Left lung (tissue), 10 donors: Measurements from ENCODE around the gene TGM3. TPM values are rescaled to one million over a fixed set of nuclear protein-coding genes. Genes with fewer than 3 reads are reported as not detected.

Experiments
- ATAC-seq: fragments of 200-7000 bp; cut with Tn5 transposase; one replicate; pipeline ENCODE4 v1.9.1; 2020; ENCODE audit warnings: moderate library complexity
- DNase-seq, 4 donors: peaks; one replicate each; pipeline ENCODE4 v3.0.0-alpha.2; 2013 to 2020
- H3K27ac ChIP-seq, 2 donors: fragments of 200-600 bp; sonication (generic) in 1 of 2; one replicate each; pipeline versions ENCODE4 v1.5.0 to v1.8.0; 2020 to 2021
- H3K27me3 ChIP-seq, 2 donors: fragments of 200-600 bp; sonication (generic) in 1 of 2; one replicate each; pipeline versions ENCODE4 v1.5.0 to v1.8.0; 2020 to 2021
- H3K36me3 ChIP-seq, 2 donors: fragments of 200-600 bp; sonication (generic) in 1 of 2; one replicate each; pipeline versions ENCODE4 v1.5.0 to v1.8.0; 2020 to 2021
- H3K4me1 ChIP-seq, 2 donors: fragments of 200-600 bp; one replicate each; pipeline ENCODE4 v1.8.0; 2021
- H3K4me3 ChIP-seq, 2 donors: fragments of 200-600 bp; sonication (generic) in 1 of 2; one replicate each; pipeline versions ENCODE4 v1.5.0 to v1.8.0; 2020 to 2021; ENCODE audit warnings: mild to moderate bottlenecking in 1 of 2
- H3K9me3 ChIP-seq, 2 donors: fragments of 200-600 bp; sonication (generic) in 1 of 2; one replicate each; pipeline versions ENCODE4 v1.5.0 to v1.8.0; 2020 to 2021
- CTCF ChIP-seq, 2 donors: fragments of 200-600 bp; sonication (generic) in 1 of 2; IDR thresholded peaks; one replicate each; pipeline versions ENCODE4 v1.5.0 to v1.8.0; 2021; ENCODE audit warnings: antibody characterized with exemption in 2 of 2
- intact Hi-C, 2 donors: fragments of 100-400 bp; cut with DNase I; formaldehyde crosslinking; loops; one replicate each; pipeline versions ENCODE4 v1.11.2 to v1.14.2; 2022
- polyA plus RNA-seq, 6 donors: library from polyadenylated mRNA; unstranded; fragments of 120-200 nt; gene quantifications; one replicate each; pipeline ENCODE4 v1.2.1, GENCODE V29; 2013; ENCODE audit not compliant: insufficient read length in 6 of 6
- total RNA-seq, 2 donors: library from RNA; stranded (reverse); fragmentation: NEBNext Ultra II Directional; extraction: Animal tissue kit (Norgen Biotek cat#: 25700); gene quantifications; one replicate each; pipeline ENCODE4 v1.2.1, GENCODE V29; 2021
- donor health status: DM: no; HTN: yes; CAD: no.
- donor health status: DM: no; HTN: no; CAD: no.

Gene TGM3
- total and polyA plus RNA-seq, 8 donors: 0.20 to 0.37 (median 0.27) TPM; not detected in 3

- TF ChIP-seq CTCF (IDR thresholded peaks at IDR 0.05): no peak
- peaks cover 0 to 11% of the 10 kb centered on the region in 2 donors for H3K27me3 ChIP-seq
- peaks cover 0 to 17% of the 10 kb centered on the region in 2 donors for H3K4me1 ChIP-seq
- intact Hi-C loops: no loop called here
- no peak for ATAC-seq
- no peak for DNase-seq
- no peak overlapping the region for H3K27ac ChIP-seq
- H3K36me3 ChIP-seq: no peaks in the 10 kb centered on the region
- no peaks in the 10 kb centered on the region for H3K9me3 ChIP-seq
- no peak overlapping the region for H3K4me3 ChIP-seq
Observed at GRCh38 chr20:2307136-2307535, 11.3 kb downstream of the TGM3 start.

- ATAC-seq (peak; percentile 27), DNase-seq (no peak)
- intact Hi-C loops: no loop called here
- no peak for TF ChIP-seq CTCF (IDR thresholded peaks at IDR 0.05)
- peaks cover 3 to 35% of the 10 kb centered on the region in 2 donors for H3K4me1 ChIP-seq
- H3K36me3 ChIP-seq: no peaks in the 10 kb centered on the region
- H3K27ac ChIP-seq: no peak overlapping the region
- H3K4me3 ChIP-seq: no peak overlapping the region
- H3K27me3 ChIP-seq: no peaks in the 10 kb centered on the region
- H3K9me3 ChIP-seq: no peaks in the 10 kb centered on the region
Observed at GRCh38 chr20:2311329-2311728, 15.5 kb downstream of the TGM3 start.

GRCh38 chr20:2312876-2313275, 17.1 kb downstream of the TGM3 start:
- Histone ChIP-seq H3K36me3 (no peaks in the 10 kb centered on the region), H3K4me3 (no peak overlapping the region), H3K27me3 (no peaks in the 10 kb centered on the region), H3K27ac (no peak overlapping the region), H3K4me1 (peaks cover 3 to 35% of the 10 kb centered on the region in 2 donors), H3K9me3 (no peaks in the 10 kb centered on the region)
- DNase-seq (no peak), ATAC-seq (no peak)
- no peak for TF ChIP-seq CTCF (IDR thresholded peaks at IDR 0.05)
- intact Hi-C loops: no loop called here

- DNase-seq: no peak
- intact Hi-C loops: no loop called here
- no peak for ATAC-seq
- Histone ChIP-seq H3K36me3 (no peaks in the 10 kb centered on the region), H3K9me3 (no peaks in the 10 kb centered on the region), H3K27ac (no peak overlapping the region), H3K4me1 (peaks cover 3 to 35% of the 10 kb centered on the region in 2 donors), H3K4me3 (no peak overlapping the region), H3K27me3 (no peaks in the 10 kb centered on the region)
- TF ChIP-seq CTCF (IDR thresholded peaks at IDR 0.05): no peak
Observed at GRCh38 chr20:2313316-2313715, 17.5 kb downstream of the TGM3 start.

GRCh38 chr20:2314759-2315439, 19.1 kb downstream of the TGM3 start:
- DNase-seq: peak in 1 of 4 donors; percentile 68
- ATAC-seq: peak; percentile 81
- Histone ChIP-seq H3K9me3 (no peaks in the 10 kb centered on the region), H3K36me3 (no peaks in the 10 kb centered on the region), H3K4me3 (no peak overlapping the region), H3K27ac (peak overlapping the region; percentile 26 to 79), H3K27me3 (no peaks in the 10 kb centered on the region), H3K4me1 (peaks cover 3 to 35% of the 10 kb centered on the region in 2 donors)
- intact Hi-C loops: no loop called here
- TF ChIP-seq CTCF (IDR thresholded peaks at IDR 0.05): no peak
